Parietal lobe (tissue), 1 donor: ENCODE results near the gene PHYH. TPM values are rescaled to one million over a fixed set of nuclear protein-coding genes. Genes with fewer than 3 reads are reported as not detected.

ENCODE experiments used
- total RNA-seq: library from RNA; depleted of rRNA; stranded (reverse); fragments of >200 nt; gene quantifications from one replicate; pipeline ENCODE4 v1.2.3, GENCODE V29; 2014

The PHYH gene
- total RNA-seq = 11.0 TPM

DNA sequence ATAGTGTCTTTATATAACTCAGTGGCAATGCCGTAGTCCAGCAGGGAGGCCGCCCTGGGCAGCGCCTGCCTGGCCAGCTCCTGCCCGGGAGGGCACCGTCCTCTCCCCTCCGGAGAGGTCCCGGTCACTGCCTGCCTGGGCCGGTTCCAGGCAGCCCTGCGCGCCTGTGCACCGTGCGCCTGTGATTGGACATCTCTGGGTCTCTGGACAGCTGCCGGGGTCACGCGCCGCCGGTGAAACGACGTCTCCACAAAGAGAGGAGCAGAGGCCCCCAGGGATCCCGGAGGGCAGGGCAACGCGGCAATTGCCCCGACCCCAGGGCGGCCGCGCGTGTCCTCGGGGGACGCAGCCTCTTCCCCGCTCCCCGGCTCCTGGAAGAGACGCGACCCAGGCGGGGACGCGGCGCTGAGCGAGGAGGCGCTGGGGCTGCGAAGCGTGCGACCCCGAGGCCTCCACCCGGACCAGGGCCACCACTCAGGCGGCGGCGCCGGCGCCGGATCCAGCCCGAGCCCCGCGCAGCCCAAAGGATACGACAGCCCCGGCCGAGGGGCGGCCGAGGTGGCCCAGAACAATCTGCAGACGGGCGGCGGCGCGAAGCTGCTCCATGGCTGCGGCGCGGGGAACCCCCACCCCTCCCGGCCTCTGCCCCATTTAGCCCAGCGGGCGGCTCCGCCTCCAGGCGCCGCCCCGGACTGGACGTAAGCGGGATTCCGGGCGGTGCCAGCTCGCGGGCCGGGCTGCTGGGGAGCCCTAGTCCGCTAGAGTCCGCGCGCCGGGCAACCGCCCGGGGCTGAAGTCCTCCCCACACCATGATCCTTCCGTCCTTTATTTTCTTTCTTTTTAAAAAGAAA is at the start of gene PHYH:
TSS of gene PHYH (minus strand) at position 628 of the 851 bp plus-strand sequence. CDS start at position 606, 22 bp downstream.

DNA sequence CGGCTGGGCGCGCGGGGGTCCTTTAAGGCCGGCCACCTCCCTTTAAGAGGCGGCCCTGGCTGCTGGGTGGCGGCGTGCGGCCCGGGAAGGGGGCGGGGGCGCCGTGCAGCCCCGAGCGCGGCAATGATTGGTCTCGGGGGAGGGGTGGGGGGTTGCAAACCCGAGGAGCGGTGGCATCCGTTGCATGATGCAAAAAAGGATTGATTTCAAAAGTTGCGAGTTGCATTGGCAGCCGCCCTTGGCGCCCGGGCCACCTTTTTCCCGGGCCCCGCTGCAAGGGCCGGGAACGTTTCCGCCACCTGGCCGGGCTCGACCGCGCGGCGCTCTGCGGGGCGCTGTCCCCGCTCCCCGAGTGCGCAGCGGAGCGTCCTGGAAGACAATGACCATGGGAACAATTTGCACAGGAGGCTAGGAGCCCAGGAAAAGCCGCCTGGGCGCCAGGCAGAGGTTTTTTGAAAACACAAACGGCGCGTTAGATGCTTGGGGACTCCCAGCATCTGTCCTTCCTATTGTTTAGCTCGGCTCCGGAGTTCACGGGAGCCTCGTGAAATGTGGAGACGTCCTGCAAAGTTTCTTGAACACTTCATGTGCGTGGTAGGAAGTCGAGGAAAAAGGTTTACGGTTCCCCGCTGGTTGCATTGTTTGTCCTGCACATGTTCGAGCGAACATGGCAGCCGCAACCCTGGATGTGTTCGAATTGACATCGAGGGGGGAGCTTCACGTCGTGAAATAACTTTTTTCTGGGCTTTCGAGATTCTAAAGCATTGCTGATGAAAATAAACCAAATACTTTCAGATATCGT is 48.6 kb upstream of the PHYH start, which contains the start of gene SEPHS1:
TSS of gene SEPHS1 (minus strand) at position 78 of the 802 bp plus-strand sequence. CDS start 3,343 bp downstream, outside the sequence.

DNA sequence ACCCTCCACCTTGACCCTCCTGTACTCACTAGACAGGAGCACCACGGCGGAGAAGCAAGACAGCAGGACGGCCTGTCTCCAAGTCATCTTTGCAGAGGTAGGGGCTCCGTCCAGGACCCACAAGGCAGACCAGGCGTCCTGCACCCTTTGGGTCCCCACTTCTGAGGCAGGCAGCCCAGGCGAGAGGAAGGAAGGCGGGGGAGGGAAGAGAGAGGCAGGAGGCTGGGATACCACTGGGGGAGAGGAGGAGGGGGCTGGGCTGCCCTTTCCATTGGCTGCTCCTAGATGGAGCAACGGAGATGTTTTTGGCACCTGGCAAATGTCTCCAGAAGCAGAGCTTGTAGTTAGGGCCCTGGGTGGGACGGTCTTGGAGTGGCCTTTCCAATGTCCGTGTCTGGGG is 65.7 kb downstream of the PHYH start, which contains the start of gene UCMA:
TSS of gene UCMA (minus strand) at position 203 of the 400 bp plus-strand sequence. CDS start at position 87, 116 bp downstream.

Other genes starting within 250 kb of the PHYH start
- 70.1 TPM for gene OPTN, start 199.9 kb downstream of the PHYH start, total RNA-seq
- 5.0 TPM for gene MCM10, start 138.5 kb downstream of the PHYH start, total RNA-seq
- not detected for gene UCMA, start 65.7 kb downstream of the PHYH start, total RNA-seq
- gene SEPHS1, start 48.2 kb upstream of the PHYH start, total RNA-seq = 50.1 TPM
- 14.4 TPM for gene BEND7, start 228.9 kb upstream of the PHYH start, total RNA-seq